ENCODE measurements around the gene TFPI.

- TF ChIP-seq, protein P1, sequence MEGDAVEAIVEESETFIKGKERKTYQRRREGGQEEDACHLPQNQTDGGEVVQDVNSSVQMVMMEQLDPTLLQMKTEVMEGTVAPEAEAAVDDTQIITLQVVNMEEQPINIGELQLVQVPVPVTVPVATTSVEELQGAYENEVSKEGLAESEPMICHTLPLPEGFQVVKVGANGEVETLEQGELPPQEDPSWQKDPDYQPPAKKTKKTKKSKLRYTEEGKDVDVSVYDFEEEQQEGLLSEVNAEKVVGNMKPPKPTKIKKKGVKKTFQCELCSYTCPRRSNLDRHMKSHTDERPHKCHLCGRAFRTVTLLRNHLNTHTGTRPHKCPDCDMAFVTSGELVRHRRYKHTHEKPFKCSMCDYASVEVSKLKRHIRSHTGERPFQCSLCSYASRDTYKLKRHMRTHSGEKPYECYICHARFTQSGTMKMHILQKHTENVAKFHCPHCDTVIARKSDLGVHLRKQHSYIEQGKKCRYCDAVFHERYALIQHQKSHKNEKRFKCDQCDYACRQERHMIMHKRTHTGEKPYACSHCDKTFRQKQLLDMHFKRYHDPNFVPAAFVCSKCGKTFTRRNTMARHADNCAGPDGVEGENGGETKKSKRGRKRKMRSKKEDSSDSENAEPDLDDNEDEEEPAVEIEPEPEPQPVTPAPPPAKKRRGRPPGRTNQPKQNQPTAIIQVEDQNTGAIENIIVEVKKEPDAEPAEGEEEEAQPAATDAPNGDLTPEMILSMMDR (IDR thresholded peaks at IDR 0.05), result no peak
- no peak for TF ChIP-seq POLR2A (IDR thresholded peaks at IDR 0.05)
Measured at GRCh38 chr2:187485523-187485922, 68.7 kb downstream of the TFPI start.
